Muscle layer of colon (tissue), 2 donors: ENCODE data around the gene DNAJB11.
"Not testable (repeated sequence)": the region's sequence is repeated elsewhere in the genome, so short reads cannot be mapped to it uniquely, and the experiment has no call there.

Source experiments
- H3K27ac ChIP-seq: one replicate; pipeline ENCODE4 v1.7.0; 2013; ENCODE audit warnings: low read depth, mild to moderate bottlenecking, low read length, moderate library complexity
- H3K27me3 ChIP-seq, 2 donors: one replicate each; pipeline ENCODE4 v1.7.0; 2013; ENCODE audit warnings: low read length in 2 of 2, mild to moderate bottlenecking in 2 of 2; ENCODE audit not compliant: insufficient read depth in 2 of 2, control insufficient read depth in 1 of 2
- H3K36me3 ChIP-seq: one replicate; pipeline ENCODE4 v1.7.0; 2013; ENCODE audit warnings: mild to moderate bottlenecking, low read length; ENCODE audit not compliant: insufficient read depth
- H3K4me1 ChIP-seq: one replicate; pipeline ENCODE4 v1.7.0; 2013; ENCODE audit warnings: mild to moderate bottlenecking, low read length; ENCODE audit not compliant: insufficient read depth
- H3K4me3 ChIP-seq, 2 donors: one replicate each; pipeline ENCODE4 v1.7.0; 2013; ENCODE audit warnings: low read length in 2 of 2, low read depth in 1 of 2, mild to moderate bottlenecking in 1 of 2, moderate library complexity in 1 of 2
- H3K9ac ChIP-seq: one replicate; pipeline ENCODE4 v1.7.0; 2013; ENCODE audit warnings: low read length
- H3K9me3 ChIP-seq: one replicate; pipeline ENCODE4 v1.7.0; 2013; ENCODE audit warnings: mild to moderate bottlenecking, low read length
- donor health status: abdominal sarcoma.
- donor health status: Adenocarcinoma of cecum.

Gene DNAJB11

DNA sequence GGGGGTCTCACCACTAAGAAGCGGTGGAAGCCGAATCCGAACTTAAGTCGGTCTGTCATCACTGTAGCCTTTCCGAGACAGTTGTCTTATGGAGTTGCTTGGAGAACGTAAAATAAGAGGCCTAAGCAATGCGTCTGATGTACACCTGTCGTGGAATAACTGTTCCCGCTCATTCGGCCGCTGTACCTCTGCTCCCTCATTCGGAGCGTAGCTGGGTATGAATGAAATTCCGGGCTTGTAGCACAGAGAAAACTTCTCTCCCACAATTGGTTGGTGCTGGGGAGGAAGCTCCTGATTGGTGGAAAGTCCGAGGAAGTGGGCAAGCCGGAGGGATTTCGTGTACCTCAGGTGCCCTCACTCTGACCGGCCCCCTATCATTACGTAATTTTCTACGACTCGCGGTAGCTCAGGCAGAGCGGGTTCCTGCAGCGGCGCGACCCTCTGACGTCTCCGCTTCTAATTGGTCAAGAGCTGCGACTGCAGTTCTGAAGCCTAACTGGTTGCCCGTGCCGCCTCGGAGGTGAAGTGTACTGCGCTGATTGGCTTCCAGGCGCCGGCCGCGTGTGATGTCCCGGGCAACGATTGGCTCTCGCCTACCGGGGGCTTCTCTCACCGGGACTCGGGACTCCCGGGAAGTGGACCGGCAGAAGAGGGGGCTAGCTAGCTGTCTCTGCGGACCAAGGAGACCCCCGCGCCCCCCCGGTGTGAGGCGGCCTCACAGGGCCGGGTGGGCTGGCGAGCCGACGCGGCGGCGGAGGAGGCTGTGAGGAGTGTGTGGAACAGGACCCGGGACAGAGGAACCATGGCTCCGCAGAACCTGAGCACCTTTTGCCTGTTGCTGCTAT lies at the start of gene DNAJB11:
Gene DNAJB11 (plus strand): TSS at position 625 of the 845 bp plus-strand sequence. CDS start 178 bp downstream, at position 803.
- Histone ChIP-seq H3K4me3 (peak within 1 kb of the TSS; percentile 81 to 90), H3K9ac (peak within 1 kb of the TSS; percentile 86), H3K27ac (peak within 1 kb of the TSS; percentile 95), H3K27me3 (no peaks in the 10 kb centered on the region), H3K9me3 (no peaks in the 10 kb centered on the region), H3K36me3 (peaks cover 24% of the 10 kb centered on the region), H3K4me1 (peaks cover 32% of the 10 kb centered on the region)

DNA sequence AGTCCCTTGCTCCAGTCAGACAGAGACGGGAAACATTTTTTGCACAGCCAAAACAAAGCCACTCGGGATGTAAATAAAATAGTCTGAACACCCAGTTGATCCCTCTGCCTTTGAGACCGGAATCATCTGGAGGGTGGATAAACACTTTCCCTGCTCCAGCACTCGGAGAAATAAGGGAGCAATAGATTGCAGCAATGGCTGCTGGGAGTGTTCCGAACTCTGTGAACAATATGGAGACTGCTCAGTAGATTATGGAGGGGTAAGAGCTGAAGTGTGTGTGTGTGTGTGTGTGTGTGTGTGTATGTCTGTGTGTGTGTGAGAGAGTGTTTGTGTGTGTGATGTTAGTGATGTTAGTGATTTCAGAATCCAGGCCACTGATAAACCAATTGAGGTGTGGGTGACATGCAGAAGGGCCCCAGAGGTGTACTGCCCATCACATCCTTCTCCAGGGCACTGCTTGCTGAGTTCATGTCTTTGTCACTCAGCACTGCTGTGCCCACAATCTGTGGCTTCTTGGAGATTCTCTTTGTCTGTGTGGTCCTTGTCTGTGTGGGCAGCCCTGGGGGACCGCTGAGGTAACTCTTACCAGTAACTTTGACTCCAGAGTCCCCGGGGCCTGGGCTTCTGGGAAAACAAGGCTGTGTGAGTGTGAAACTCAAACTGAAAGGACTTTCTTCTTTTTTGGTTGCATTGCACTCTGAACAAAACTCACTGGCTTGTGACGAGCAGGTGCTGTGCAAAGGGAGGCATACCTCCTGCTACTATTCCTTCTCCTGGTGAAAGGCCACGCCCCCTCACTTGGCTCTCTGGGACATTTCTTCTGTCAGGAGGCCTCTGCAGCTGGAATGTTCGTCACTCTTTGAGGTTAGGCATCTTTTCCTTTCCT lies 49.3 kb upstream of the DNAJB11 start:
- no peaks in the 10 kb centered on the region for H3K4me1 ChIP-seq
- no peaks in the 10 kb centered on the region for H3K36me3 ChIP-seq
- H3K9ac ChIP-seq, result no peak overlapping the region
- no peak overlapping the region for H3K27ac ChIP-seq
- no peak overlapping the region for H3K4me3 ChIP-seq
- no peaks in the 10 kb centered on the region for H3K9me3 ChIP-seq
- H3K27me3 ChIP-seq, result no peaks in the 10 kb centered on the region

DNA sequence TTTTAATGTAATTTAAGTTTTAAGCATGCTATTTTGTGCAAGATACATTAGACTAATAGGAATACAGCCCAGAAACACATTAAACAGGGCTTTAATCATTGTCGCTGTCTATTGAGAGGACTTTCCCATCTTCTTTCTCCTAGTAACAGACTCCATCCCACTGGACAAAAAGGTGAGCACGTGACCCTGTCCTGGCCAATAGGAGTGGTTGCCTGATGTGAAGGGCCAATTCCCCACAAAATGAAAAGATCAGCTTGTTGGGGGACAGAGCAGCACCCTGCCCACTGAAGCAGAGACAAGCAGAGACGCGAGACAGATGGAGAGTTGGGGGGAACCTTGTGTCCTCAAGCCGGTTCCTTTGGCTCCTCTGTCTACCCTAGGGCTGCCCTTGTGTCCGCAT lies 47.5 kb upstream of the DNAJB11 start:
- H3K4me1 ChIP-seq, result no peaks in the 10 kb centered on the region
- H3K4me3 ChIP-seq, result no peak overlapping the region
- no peak overlapping the region for H3K9ac ChIP-seq
- no peak overlapping the region for H3K27ac ChIP-seq
- H3K9me3 ChIP-seq, result no peaks in the 10 kb centered on the region
- no peaks in the 10 kb centered on the region for H3K27me3 ChIP-seq
- H3K36me3 ChIP-seq, result no peaks in the 10 kb centered on the region

DNA sequence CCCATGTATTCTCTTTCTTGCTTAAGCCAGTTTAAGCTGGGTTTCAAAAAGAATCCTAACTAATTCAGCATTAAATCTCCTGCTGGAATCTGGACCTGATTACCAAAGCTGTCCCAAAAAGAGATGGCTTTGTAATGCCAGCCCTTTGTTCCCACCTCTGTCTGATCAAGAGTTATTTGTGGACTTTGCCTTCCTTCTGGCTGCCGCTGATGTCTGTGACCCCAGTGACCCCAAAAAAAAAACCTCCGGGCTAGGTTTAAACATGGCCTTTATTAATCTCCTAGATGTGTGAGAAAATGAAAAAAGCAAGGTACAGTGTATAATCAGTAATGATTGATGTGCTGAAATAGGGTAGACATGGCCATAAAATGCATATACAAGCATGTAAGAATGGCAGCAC lies 47.1 kb upstream of the DNAJB11 start:
- H3K4me1 ChIP-seq, result no peaks in the 10 kb centered on the region
- H3K4me3 ChIP-seq, result no peak overlapping the region
- no peaks in the 10 kb centered on the region for H3K27me3 ChIP-seq
- no peak overlapping the region for H3K9ac ChIP-seq
- no peaks in the 10 kb centered on the region for H3K9me3 ChIP-seq
- no peaks in the 10 kb centered on the region for H3K36me3 ChIP-seq
- no peak overlapping the region for H3K27ac ChIP-seq

DNA sequence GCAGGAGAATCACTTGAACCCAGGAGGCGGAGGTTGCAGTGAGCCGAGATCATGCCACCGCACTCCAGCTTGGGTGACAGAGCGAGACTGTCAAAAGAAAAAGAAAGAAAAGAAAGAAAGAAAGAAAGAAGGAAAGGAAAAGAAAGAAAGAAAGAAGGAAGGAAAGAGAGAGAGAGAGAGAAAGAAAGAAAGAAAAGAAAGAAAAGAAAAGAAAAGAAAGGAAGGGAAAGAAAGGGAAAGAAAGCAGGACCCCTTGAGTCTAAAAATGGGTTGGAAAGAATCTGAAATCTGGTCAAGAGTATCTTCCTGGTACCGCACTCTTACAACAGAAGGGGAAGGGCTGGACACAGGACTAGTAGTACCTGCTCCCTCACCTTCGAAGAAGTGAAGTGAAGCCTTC lies 45.9 kb upstream of the DNAJB11 start:
- Histone ChIP-seq H3K27me3 (no peaks in the 10 kb centered on the region), H3K9ac (no peak overlapping the region), H3K9me3 (no peaks in the 10 kb centered on the region), H3K4me1 (no peaks in the 10 kb centered on the region), H3K4me3 (no peak overlapping the region), H3K27ac (no peak overlapping the region), H3K36me3 (no peaks in the 10 kb centered on the region)

DNA sequence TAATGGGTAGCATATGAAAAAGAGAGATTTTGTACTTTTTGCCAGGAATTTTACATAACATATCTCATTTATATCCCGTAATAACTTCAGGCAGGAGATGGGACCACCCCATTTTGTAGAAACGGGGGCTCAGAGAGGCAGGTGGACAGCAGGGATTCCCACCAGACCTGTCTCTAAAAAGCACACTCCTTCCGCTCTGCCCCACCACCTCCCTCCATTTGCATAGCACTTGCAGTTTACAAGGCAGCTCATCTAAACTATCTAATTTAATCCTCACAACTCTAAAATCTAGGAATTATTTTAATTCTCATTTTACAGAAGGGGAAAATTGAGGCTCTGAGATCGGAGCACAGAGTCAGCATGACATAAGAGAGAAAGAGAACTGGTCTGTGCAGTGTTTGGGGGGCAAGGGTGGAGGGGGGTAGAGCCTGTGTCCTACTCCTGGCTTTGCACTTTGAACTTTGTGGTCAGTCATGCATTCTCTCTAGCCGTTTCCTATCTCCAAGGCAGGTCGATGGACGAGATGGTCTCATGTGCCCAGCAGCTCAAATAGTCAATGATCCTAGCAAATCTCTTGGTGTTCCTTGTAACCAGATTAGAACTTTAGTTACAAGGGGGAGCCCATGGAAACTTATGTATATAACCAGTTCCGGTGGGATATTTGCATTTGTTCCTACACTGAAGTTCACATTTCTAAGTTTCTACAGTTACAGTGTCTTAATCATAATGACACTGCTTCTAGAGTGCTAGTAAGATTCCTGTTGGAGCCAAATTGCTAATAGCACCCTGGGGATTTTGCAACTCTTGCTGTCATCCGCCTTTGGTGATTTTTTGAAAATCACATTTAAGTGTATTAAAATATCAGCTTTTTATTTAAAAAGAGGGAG lies 44.9 kb upstream of the DNAJB11 start:
- Histone ChIP-seq H3K4me3 (no peak overlapping the region), H3K36me3 (no peaks in the 10 kb centered on the region), H3K9ac (no peak overlapping the region)

DNA sequence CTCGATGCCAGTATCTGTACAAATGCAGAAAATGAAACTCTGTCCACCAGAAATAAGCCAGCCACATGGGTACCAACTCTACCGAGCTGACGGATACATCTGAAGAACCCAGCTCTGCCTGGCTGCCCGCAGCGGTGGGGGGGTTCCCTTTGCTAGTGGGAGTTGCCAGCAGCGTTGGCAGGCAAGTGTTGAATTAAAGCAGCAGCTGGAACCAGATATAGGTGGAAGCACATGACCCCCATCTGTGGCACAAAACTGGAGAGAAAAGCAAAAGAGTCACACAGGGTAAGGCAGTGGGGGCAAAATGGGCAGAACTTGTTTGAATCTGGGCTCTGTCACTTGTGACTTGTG lies 44.3 kb upstream of the DNAJB11 start:
- H3K27me3 ChIP-seq, result no peaks in the 10 kb centered on the region
- no peaks in the 10 kb centered on the region for H3K4me1 ChIP-seq
- H3K4me3 ChIP-seq, result no peak overlapping the region
- no peak overlapping the region for H3K9ac ChIP-seq
- H3K27ac ChIP-seq, result no peak overlapping the region
- H3K36me3 ChIP-seq, result no peaks in the 10 kb centered on the region
- H3K9me3 ChIP-seq, result no peaks in the 10 kb centered on the region

More for the DNA sequence above, 44.9 kb upstream of the DNAJB11 start:
- H3K9me3 ChIP-seq, result no peaks in the 10 kb centered on the region
- H3K27me3 ChIP-seq, result no peaks in the 10 kb centered on the region
- H3K4me1 ChIP-seq, result no peaks in the 10 kb centered on the region
- H3K27ac ChIP-seq, result no peak overlapping the region

DNA sequence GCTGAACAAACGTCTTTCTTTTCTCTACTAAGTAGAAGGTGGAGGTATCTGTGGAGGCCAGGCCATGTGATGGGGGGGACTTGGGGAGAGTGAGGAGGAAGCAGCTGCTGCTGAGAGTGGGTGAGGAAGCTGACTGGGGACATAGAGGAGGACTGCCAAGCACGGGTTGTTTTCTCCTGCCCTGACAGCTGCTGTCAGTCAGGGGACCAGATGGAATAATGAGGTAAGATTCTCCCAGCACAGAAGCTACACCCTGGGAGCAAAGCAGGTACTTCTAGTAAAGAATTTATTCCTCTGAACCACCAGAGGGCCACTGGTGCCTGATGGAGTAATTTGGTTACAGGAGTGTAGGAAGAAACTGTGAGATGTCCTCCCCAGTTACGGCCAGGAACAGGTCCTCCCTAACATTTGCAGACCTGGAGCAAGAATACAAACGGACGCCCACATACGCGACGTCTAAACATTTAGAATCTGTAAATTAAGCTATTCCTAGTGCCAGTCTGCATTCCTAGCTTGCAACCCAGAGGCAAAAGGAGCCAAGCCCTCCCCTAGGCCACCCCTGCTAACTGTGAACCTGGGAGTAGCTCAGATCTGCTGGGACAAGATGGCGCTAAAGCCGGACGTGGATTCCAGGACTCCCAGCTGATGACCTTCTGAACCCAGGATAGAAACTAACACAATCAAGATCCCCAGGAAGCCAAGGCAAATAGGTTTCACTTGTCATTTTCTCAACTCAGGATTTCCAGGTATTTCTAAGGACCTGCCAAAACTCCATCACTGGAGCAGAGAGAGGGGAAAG lies 41.1 kb upstream of the DNAJB11 start:
- no peak overlapping the region for H3K4me3 ChIP-seq
- H3K4me1 ChIP-seq, result no peaks in the 10 kb centered on the region
- no peak overlapping the region for H3K9ac ChIP-seq
- no peaks in the 10 kb centered on the region for H3K36me3 ChIP-seq
- H3K27me3 ChIP-seq, result no peaks in the 10 kb centered on the region
- H3K9me3 ChIP-seq, result no peaks in the 10 kb centered on the region
- no peak overlapping the region for H3K27ac ChIP-seq

DNA sequence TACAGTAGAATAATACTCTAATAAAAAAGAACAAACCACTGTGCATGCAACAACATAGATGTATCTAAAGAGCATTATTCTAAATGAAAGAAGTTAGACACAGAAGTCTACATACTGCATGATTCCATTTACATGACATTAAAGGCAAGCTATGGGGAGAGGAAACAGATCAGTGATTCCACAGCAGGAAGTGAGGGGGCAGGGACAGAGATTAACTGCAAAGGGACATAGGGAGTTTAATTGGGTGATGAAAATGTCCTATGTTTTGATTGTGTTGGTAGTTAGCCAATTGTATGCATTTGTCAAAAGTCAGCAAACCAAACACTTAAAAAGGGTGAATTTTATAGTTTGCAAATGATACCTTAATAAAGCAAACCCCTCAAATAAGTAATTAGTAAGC lies 40.1 kb upstream of the DNAJB11 start:
- no peaks in the 10 kb centered on the region for H3K9me3 ChIP-seq
- H3K27me3 ChIP-seq, result no peaks in the 10 kb centered on the region
- H3K9ac ChIP-seq, result no peak overlapping the region
- H3K4me1 ChIP-seq, result no peaks in the 10 kb centered on the region
- no peak overlapping the region for H3K27ac ChIP-seq
- no peaks in the 10 kb centered on the region for H3K36me3 ChIP-seq
- H3K4me3 ChIP-seq, result no peak overlapping the region

DNA sequence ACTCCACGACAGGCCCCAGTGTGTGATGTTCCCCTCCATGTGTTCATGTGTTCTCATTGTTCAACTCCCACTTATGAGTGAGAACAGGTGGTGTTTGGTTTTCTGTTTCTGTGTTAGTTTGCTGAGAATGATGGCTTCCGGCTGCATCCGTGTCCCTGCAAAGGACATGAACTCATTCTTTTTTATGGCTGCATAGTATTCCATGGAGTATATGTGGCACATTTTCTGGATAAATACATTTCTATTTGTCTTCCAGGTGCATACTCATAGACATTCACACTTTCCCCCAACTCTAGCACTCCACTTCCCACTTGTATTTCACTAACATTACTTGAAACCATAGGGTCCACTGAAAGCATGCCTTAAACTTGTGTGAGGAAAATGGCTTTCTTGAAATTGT lies 38.8 kb upstream of the DNAJB11 start:
- H3K4me3 ChIP-seq, H3K27ac ChIP-seq, H3K4me1 ChIP-seq: not testable (repeated sequence)

More for the DNA sequence above, 38.8 kb upstream of the DNAJB11 start:
- H3K27me3 ChIP-seq, H3K36me3 ChIP-seq, H3K9me3 ChIP-seq, H3K9ac ChIP-seq: not testable (repeated sequence)
